ENCODE results near the gene YIPF1.

Gene YIPF1

GRCh38 chr1:53930932-53931331, 41.3 kb upstream of the YIPF1 start:
- no peak overlapping the region for H3K4me3 ChIP-seq (ENCODE audit: low read depth, low read length)
- no peaks in the 10 kb centered on the region for H3K36me3 ChIP-seq
- no peaks in the 10 kb centered on the region for H3K4me1 ChIP-seq
- no peaks in the 10 kb centered on the region for H3K27me3 ChIP-seq
- no peak for TF ChIP-seq CTCF (IDR thresholded peaks at IDR 0.05; ENCODE audit: low read depth, low read length)
- H3K9me3 ChIP-seq: no peaks in the 10 kb centered on the region
- DNase-seq: no peak

- no peak for DNase-seq
- Histone ChIP-seq H3K36me3 (no peaks in the 10 kb centered on the region), H3K4me3 (ENCODE audit: low read depth, low read length) (no peak overlapping the region)
Observed at GRCh38 chr1:53929246-53929960, 39.8 kb upstream of the YIPF1 start.

GRCh38 chr1:53927376-53927881, 37.8 kb upstream of the YIPF1 start:
- Histone ChIP-seq H3K4me1 (no peaks in the 10 kb centered on the region), H3K36me3 (no peaks in the 10 kb centered on the region), H3K27me3 (no peaks in the 10 kb centered on the region), H3K4me3 (ENCODE audit: low read depth, low read length) (no peak overlapping the region), H3K9me3 (no peaks in the 10 kb centered on the region)
- no peak for TF ChIP-seq CTCF (IDR thresholded peaks at IDR 0.05; ENCODE audit: low read depth, low read length)
- DNase-seq: no peak

More at GRCh38 chr1:53929246-53929960, 39.8 kb upstream of the YIPF1 start:
- Histone ChIP-seq H3K4me1 (no peaks in the 10 kb centered on the region), H3K9me3 (no peaks in the 10 kb centered on the region), H3K27me3 (no peaks in the 10 kb centered on the region)
- TF ChIP-seq CTCF (IDR thresholded peaks at IDR 0.05; ENCODE audit: low read depth, low read length): no peak

GRCh38 chr1:53919675-53920066, 30.1 kb upstream of the YIPF1 start:
- H3K4me1 ChIP-seq: no peaks in the 10 kb centered on the region
- H3K9me3 ChIP-seq: no peaks in the 10 kb centered on the region
- TF ChIP-seq CTCF (IDR thresholded peaks at IDR 0.05; ENCODE audit: low read depth, low read length): no peak
- H3K4me3 ChIP-seq (ENCODE audit: low read depth, low read length): no peak overlapping the region
- no peaks in the 10 kb centered on the region for H3K36me3 ChIP-seq
- DNase-seq: no peak
- no peaks in the 10 kb centered on the region for H3K27me3 ChIP-seq

- no peaks in the 10 kb centered on the region for H3K4me1 ChIP-seq
- no peaks in the 10 kb centered on the region for H3K9me3 ChIP-seq
- H3K36me3 ChIP-seq: no peaks in the 10 kb centered on the region
- no peaks in the 10 kb centered on the region for H3K27me3 ChIP-seq
- H3K4me3 ChIP-seq (ENCODE audit: low read depth, low read length): no peak overlapping the region
- no peak for TF ChIP-seq CTCF (IDR thresholded peaks at IDR 0.05; ENCODE audit: low read depth, low read length)
- DNase-seq: no peak
Observed at GRCh38 chr1:53918343-53918742, 28.7 kb upstream of the YIPF1 start.

- Histone ChIP-seq H3K4me1 (no peaks in the 10 kb centered on the region), H3K36me3 (no peaks in the 10 kb centered on the region)
Observed at GRCh38 chr1:53913352-53914033, 23.9 kb upstream of the YIPF1 start.

More at GRCh38 chr1:53913352-53914033, 23.9 kb upstream of the YIPF1 start:
- Histone ChIP-seq H3K27me3 (no peaks in the 10 kb centered on the region), H3K4me3 (ENCODE audit: low read depth, low read length) (no peak overlapping the region), H3K9me3 (no peaks in the 10 kb centered on the region)
- no peak for DNase-seq
- no peak for TF ChIP-seq CTCF (IDR thresholded peaks at IDR 0.05; ENCODE audit: low read depth, low read length)

Measured in BE2C (cell line).